GM21390 (cell line): Measurements from ENCODE around the gene SEMA3A.

Experiments
- ATAC-seq: cut with Tn5 transposase; IDR thresholded peaks from one replicate; pipeline ENCODE4 v1.9.1; 2021; ENCODE audit not compliant: unreplicated experiment

SEMA3A gene

DNA sequence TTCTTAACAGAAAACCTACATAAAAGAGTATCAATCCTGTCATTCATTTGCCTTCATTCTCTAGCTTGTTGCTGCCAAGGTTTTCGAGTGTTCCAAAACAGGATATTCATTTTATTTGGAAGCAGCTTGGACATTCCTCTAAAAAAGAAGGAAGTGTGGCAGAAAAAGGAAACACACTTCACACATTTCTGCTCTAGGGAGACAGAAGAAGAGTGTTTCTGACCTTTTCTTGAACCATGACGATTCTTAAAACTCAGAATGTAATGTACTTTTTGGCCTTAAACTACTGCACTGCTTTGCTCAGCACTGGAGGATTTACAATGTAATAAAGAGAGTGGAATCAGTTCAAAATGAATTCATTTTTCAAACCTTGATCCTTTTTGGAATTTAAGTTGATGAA is 81.3 kb downstream of the SEMA3A start:
- ATAC-seq = no peak

DNA sequence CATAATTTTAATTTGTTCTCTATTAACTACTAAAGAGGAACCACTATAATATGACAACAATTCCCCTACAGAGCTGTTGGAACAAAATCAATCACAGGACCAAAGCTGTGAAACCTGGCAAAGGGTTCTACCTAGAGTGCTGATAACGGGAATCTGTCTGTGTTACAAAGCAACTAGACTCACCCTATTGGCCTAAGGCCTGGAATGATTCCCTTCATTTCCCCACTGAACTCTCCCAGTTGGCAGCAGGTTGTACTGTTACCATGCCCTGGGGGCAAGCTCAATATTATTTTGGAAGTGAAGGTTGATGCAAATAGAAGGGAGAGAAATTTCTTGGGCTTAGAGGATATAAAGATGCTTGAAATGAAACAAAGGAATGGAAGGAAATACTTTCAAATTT is 81.8 kb downstream of the SEMA3A start:
- ATAC-seq = no peak

DNA sequence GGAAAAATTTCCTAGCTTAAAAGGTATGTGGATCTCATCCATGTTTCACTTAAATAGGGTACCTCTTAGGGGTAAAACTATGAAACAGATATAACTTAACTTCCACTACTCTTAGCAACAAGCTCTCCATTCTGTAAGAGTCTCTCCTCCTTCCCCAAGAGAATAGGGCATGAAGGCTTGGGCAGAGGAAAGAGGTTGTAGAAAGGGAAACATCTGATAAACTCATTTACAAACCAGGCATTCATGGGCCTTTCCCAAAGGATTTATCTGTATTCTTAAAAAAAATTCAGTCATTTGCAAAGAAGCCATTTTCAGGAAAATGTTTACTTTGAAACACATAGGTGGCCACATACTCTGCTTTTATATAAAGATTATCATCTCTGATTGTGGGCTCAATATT is 82.7 kb downstream of the SEMA3A start:
- ATAC-seq = no peak

DNA sequence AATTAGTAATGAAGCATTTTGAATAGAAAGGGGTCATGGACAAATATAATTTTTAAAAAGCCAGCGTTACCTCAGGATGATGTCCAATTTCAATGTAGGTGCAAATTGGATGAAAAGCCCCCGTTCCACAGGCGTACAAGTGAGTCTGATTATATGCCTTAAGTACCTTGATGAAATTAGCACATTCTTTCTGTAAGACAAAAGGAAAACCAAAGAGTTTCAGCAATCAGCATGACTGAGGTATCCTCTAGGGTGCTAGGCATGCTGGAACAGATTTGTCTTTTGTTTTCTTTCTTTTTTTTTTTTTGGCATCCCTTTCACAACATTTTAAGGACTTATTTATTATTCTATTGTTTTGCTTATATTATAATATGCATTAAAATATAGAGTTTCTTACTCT is 84.2 kb downstream of the SEMA3A start:
- ATAC-seq = no peak

DNA sequence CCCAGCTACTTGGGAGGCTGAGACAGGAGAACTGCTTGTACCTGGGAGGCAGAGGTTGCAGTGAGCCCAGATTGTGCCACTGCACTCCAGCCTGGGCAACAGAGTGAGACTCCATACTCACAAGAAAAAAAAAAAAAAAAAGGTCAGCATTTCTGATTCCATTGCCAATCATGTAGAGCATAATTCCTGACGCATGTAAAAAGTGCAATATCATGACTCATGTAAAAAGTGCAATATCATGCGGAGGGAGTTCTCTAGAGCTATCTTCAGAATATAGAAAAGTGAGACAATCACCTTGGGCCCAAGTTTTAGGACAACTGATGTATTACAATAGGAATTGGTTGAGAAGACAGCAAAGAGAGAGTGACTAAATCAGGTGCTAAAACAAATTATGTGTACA is 85.8 kb downstream of the SEMA3A start:
- no peak for ATAC-seq

DNA sequence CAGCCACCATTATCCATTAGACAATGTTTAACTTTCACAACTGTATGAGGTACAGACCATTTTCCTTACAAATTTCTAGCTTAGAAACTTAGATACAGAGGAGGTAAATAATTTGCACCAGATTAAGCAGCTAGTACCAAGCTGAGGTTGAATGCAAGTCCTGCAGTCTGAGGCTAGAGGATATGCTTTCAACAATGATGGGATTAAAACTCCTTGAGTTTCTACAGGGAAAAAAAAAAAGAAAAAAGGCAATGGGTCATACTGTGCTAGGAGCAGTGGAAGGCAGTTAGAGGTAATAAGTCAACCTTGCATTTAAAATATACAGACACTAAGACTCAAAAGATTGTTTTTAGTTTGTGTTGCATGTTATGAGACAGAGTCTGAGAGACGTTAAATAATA is 86.5 kb downstream of the SEMA3A start:
- ATAC-seq = no peak

DNA sequence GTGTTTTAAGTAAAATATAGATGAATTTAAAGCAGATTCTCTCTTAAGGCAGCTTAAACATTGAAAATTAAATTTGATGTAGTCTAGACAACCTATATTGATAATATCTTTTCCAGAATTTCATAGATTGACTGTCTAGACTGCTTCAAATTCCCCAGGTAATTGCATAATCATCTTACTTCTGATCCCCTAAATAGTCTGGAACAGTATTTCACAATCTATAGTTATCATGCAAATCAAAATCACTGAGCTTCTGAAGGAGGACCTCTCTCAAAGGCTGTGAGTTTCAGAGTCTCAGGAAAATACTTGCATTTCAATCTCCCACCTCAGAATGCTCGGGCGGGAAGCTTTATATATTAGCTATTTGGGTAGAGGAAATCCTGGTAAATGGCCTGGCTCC is 87.3 kb downstream of the SEMA3A start:
- ATAC-seq = no peak

DNA sequence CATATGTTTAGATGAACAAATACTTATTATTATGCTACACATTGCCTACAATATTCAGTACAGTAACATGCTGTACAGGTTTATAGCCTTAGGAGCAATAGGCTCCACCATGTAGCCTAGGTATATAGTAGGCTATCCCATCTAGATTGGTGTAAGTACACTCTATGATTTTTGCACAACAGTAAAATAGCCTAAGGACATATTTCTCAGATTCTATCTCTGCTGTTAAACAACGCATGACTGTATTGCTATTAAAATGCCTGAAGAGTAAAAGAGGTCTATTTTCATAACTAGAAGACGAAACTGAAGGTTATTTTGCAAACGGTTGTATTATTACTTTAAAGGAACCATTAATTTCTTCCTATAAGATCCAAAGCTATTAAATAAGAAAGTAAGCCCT is 88.3 kb downstream of the SEMA3A start:
- no peak for ATAC-seq

DNA sequence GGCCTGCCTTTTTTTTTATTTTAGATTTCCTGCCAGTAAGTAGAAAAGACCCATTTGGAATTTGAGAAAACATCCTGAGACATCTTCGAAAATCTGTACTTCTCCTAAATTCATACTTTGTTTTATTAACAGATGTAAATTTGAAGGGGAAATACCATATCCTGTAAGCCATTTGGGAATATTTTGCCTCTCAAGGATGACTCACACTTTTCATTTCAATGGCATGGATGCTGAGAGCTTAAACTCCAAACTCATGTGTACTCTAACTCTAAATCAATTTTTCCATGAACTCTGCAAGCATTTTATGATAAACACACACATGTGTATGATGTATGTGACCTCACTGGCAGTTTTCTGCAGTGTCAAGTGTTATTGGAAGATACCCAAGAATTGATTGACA is 89.0 kb downstream of the SEMA3A start:
- no peak for ATAC-seq

DNA sequence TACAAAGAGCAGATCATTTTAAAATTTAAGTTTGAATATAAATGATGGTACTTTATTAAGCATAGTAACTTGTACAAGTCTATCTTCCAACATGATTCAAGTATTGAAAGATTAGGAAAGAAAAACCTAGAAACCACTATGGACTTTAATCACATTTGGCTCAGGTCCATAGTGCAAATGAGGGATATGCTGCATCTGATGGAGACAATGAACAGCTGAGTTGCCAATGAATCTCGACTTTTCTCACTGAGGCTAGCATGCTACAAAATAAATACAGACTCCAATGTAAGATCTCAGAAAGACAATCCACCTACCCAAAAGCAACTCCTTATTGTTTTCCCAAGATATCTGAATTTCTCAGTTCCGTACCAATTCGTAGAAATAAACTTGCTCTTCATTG is 89.8 kb downstream of the SEMA3A start:
- no peak for ATAC-seq

DNA sequence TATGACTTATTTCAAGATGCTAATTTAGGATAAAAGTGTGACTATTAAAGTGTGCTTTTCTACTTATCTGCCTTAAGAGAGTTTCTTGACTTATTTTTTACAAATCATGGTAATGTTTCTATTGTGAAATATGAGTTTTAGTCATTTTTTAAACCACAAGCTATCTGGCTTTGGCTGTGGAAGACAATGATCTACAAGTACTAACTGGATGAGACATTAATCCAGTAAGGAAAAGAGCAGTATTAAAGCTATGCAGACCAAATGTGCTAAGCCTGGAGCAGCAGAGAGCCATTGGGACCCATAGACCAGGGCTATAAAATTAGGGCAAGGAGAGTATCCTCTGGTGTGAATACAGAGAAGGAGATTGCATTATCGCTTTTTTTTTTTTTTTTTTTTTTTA is 92.4 kb downstream of the SEMA3A start:
- no peak for ATAC-seq

DNA sequence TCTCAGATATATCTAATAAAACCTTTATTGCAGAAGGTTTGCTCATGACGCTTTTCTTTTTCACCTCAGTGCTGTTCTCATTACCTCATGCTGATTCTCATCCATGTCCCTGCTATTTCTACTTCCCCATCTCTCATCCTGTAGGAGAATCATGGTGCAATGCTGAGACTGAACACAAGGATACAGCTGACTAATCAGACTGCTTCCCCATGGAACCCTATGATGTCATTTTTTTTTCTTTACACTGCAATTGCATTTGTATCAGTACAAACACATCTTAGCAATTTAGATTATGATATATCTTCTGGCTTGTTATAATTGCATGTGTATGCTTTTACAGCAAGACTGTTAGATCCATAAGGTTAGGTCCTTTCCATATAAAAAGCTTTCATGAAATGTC is 93.7 kb downstream of the SEMA3A start:
- no peak for ATAC-seq

DNA sequence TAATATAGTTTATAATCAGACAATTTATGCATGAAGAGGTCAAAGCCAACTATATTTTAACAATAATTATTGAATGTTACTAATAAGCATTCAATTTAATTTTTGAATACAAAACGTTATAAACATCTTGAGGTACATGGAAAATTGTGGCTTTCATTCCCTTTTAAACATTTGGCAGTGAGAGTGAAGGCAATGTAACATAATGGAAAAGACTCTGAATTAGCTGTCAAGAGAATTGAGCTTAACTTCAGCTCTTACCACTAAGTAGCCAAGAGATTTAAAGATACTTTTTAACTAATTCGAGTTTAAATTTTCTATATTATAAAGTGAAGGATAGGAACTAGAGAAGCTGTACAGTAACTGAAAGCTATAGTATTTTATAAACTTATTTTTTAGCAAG is 98.6 kb downstream of the SEMA3A start:
- no peak for ATAC-seq

DNA sequence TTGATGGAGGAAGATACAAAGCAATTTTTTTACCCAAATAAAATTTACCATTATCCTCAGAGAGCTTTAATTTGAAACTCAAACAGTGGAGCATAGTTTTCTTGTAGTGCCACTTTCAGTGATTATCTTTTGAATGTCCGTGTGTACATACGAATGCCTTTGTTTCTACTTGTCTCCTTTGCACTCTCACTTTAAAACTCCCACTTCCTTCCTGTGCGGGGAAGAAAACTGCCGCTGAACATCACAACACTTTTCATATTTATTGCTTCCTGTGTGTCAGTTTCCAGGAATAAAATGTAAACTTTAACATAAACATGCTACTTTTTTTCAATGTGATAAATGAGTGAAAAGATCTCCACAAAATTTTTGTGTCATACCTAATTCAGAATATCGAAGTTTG is 102.4 kb downstream of the SEMA3A start:
- ATAC-seq = no peak

DNA sequence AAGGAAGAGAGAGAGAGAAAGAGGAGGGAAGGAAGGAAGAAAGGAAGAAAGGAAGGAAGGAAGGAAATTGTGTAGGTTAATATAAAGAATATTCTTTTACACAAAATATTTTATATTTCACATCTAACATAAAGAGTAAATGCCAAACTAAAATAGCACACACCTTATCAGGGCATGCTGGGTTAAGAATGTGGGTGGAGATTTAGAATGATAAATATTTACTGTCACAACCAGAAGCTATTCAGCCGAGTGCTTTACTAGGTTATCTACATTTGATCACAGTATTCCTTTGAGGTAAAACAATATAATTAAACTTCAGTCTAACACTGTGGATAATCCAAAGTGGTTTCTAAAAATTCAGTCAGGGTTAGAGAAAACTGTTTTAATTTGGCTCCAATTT is 103.3 kb downstream of the SEMA3A start:
- no peak for ATAC-seq

DNA sequence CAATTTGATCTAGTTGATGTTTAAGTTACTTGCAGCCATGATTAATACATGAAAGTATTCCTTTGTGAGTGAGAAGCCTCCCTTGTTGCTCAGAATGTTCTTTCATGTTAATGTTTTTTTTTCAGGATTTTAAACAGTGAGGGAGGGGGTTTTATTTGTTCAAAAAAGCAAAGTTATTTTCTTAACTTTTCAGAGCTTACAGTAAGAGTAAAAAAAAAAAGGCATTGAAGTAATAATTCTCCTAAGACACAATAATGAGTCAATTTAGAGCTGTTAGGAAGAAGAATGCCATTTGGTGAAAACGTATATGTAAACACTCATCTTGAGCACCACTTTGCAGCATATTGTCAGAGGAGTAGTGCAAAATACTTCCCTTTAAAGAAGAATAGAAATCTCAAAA is 105.8 kb downstream of the SEMA3A start:
- ATAC-seq = no peak

DNA sequence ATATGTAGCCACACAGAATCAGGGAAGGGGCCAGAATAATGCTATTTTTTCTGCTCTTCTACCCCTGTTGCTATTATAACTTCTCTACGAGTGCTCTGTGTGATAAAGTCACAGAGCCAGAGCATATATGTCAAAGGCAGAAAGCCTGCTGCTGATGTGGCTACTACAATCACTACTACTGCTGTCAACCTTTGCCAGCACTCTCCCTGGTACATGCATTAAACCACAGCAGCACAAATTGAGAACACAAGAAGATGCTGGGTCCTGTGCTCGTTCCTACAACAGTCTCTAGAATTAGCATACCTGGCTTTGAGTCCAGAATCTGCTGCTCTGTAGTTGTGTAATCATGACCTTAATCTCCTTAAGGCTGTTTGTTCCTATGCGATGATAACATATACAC is 108.6 kb downstream of the SEMA3A start:
- no peak for ATAC-seq

DNA sequence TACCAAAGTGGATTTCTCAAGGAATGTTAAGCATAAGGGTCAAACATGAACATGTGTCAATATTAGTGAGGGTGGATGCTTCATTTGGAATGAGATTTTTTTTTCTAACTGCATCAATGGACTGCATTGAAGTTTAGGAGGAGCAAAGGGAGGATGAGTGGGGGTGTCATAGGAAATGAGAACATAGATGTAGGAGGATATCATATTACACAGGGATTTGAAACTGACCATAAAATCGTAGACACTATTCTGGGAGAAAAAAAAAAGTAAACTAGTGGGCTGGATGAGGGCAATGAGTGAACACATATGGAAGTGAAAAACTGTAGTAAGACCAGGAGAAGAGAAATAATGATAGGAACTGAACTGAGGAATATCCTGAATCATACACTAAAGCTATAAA is 109.4 kb downstream of the SEMA3A start:
- no peak for ATAC-seq

DNA sequence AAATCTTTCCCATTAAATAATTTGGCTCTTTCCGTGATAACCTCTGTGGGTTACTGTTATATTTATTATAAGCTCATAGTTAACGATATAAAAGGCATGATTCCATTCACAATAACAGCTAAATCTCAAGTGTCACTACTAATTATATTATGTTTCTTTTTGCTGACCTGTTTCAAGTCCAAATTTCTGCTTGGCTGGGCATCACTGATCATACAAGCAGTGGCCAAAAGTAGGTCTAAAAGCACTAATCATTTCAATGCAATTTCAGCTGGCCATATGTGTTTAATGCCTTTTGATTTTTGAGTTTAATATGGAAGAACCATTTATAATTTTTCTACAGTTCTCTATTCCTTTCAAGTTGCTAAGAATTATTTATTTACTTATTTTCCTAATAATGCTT is 110.7 kb downstream of the SEMA3A start:
- ATAC-seq = no peak

DNA sequence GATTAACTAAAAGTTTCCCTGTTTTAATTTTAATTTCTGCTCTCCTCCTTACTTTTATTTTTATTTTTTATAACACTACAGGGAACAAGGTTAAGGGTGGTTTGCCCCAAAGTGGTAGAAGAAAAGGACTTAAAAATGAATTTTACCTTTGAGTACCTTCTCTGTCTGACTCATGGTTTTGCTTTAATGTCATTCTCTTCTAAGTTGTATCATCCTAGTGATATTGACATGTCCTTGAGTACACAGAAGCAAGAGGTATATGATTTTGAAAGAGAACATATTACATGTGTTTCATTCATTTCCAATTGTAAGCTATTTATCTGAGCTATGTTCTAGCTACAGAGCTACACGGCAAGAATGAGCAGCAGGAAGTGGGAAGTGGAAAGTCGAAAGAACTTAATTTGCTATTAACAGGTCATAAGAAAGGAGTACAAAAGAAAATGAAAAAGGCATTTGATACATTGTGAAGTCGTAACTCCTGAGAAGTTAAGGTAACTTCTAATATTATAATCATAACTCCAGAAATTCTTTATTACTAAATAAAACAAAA is 112.5 kb downstream of the SEMA3A start:
- ATAC-seq = no peak

DNA sequence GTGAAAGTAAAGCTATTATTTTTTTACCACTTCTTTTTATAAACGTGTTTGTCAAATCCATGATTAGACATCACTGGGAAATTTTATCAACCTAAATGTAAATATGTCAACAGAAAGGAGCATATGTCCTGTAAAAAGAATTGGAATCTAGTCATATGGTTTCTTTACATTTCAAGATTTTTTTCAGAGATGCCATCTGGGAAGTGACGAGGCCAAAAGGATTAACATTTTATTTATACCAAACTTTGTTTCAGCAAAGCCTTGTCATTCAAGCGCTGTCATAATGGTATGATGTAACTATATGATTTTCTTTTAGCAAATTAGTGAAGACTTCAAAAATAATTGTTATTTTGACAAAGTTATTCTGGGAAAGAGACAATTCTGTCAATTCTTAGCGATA is 117.3 kb downstream of the SEMA3A start:
- no peak for ATAC-seq

DNA sequence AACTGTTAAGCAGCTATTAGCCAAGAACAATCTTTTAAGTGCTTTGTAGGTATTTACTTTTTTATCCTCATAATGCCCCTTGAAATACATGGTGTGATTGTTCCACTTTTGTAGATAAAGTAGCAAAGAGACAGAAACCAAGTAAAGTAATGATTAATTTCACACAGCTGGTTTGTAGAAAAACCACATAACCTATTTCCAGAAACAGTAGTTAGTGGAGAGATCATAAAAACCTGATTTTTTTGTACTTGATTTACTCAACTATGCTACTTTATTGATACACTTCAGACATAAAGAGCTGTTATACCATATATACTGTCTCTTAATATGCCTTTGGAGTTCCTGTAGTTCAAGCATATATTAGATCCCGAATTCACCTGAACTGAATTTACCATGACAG is 118.4 kb downstream of the SEMA3A start:
- no peak for ATAC-seq

DNA sequence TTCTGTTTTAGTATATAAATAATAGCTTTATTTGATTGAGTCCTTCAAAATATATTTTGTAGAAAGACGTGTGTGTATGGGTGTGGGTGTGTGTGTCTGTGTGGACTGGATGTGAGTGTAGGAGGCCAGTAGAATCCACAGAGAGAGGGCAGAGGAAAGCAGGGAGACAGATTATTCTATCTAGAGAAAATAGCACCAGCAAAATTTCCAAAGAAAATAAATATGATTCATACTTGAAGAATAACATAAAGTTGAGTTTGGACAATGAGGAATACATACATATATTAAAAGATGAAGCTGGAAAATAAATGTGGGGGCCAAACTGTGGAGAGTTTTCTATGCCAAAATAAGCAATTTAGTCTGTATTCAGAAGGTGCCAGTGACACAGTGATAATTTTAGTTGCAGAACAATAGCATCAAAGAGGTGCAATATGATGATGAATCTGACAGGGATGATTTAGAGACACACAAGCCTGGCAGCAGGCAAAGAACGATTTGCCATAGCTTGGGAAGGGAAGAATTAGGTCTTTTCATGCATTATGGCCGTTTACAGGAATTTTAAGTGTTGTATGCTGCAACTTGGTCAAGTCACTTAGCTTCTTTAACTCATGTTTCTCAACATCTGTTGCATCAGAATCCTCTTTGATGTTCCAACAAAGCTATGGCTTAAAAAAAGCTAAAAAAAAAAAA is 121.3 kb downstream of the SEMA3A start:
- ATAC-seq = no peak
